Left lung (tissue), 10 donors: ENCODE results near the gene LCMT1. TPM values are rescaled to one million over a fixed set of nuclear protein-coding genes. Genes with fewer than 3 reads are reported as not detected.

ENCODE experiments used
- ATAC-seq: fragments of 200-7000 bp; cut with Tn5 transposase; one replicate; pipeline ENCODE4 v1.9.1; 2020; ENCODE audit warnings: moderate library complexity
- DNase-seq, 4 donors: peaks; one replicate each; pipeline ENCODE4 v3.0.0-alpha.2; 2013 to 2020
- H3K27ac ChIP-seq, 2 donors: fragments of 200-600 bp; sonication (generic) in 1 of 2; one replicate each; pipeline versions ENCODE4 v1.5.0 to v1.8.0; 2020 to 2021
- H3K27me3 ChIP-seq, 2 donors: fragments of 200-600 bp; sonication (generic) in 1 of 2; one replicate each; pipeline versions ENCODE4 v1.5.0 to v1.8.0; 2020 to 2021
- H3K36me3 ChIP-seq, 2 donors: fragments of 200-600 bp; sonication (generic) in 1 of 2; one replicate each; pipeline versions ENCODE4 v1.5.0 to v1.8.0; 2020 to 2021
- H3K4me1 ChIP-seq, 2 donors: fragments of 200-600 bp; one replicate each; pipeline ENCODE4 v1.8.0; 2021
- H3K4me3 ChIP-seq, 2 donors: fragments of 200-600 bp; sonication (generic) in 1 of 2; one replicate each; pipeline versions ENCODE4 v1.5.0 to v1.8.0; 2020 to 2021; ENCODE audit warnings: mild to moderate bottlenecking in 1 of 2
- H3K9me3 ChIP-seq, 2 donors: fragments of 200-600 bp; sonication (generic) in 1 of 2; one replicate each; pipeline versions ENCODE4 v1.5.0 to v1.8.0; 2020 to 2021
- intact Hi-C, 2 donors: fragments of 100-400 bp; cut with DNase I; formaldehyde crosslinking; loops; one replicate each; pipeline versions ENCODE4 v1.11.2 to v1.14.2; 2022
- polyA plus RNA-seq, 6 donors: library from polyadenylated mRNA; unstranded; fragments of 120-200 nt; gene quantifications; one replicate each; pipeline ENCODE4 v1.2.1, GENCODE V29; 2013; ENCODE audit not compliant: insufficient read length in 6 of 6
- total RNA-seq, 2 donors: library from RNA; stranded (reverse); fragmentation: NEBNext Ultra II Directional; extraction: Animal tissue kit (Norgen Biotek cat#: 25700); gene quantifications; one replicate each; pipeline ENCODE4 v1.2.1, GENCODE V29; 2021
- TF ChIP-seq, protein P1 (sequence below), 2 donors: fragments of 200-600 bp; sonication (generic) in 1 of 2; IDR thresholded peaks; one replicate each; pipeline versions ENCODE4 v1.5.0 to v1.8.0; 2021; ENCODE audit warnings: antibody characterized with exemption in 2 of 2
- donor health status: DM: no; HTN: yes; CAD: no.
- donor health status: DM: no; HTN: no; CAD: no.

Gene LCMT1
- total and polyA plus RNA-seq, 8 donors = 25.6 to 58.4 (median 54.2) TPM

DNA sequence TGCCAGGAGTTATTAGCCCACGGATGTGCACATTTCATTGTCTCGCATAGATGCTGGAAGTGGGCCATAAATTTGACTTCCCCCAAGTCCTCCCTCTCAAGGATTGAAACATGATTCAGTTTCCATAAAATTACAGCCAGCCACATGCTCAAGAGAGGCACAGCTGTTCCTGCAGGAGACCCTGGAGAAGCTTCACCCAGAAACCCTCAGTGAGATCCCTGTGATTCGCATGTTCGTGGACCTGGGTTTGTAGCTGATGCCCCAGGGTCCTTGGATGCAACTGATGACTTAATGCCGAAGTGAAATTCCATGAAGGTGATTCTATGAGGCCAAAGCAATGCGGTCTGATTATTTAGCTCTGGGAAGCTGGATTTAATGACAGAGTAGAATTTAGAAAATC is 80.6 kb downstream of the LCMT1 start:
- DNase-seq (peak in 1 of 4 donors; percentile 4), ATAC-seq (no peak)
- intact Hi-C loops = no loop called here
- Histone ChIP-seq H3K27me3 (no peaks in the 10 kb centered on the region), H3K4me3 (no peak overlapping the region), H3K9me3 (no peaks in the 10 kb centered on the region), H3K36me3 (no peaks in the 10 kb centered on the region), H3K27ac (no peak overlapping the region), H3K4me1 (no peaks in the 10 kb centered on the region)
- TF ChIP-seq, protein P1, sequence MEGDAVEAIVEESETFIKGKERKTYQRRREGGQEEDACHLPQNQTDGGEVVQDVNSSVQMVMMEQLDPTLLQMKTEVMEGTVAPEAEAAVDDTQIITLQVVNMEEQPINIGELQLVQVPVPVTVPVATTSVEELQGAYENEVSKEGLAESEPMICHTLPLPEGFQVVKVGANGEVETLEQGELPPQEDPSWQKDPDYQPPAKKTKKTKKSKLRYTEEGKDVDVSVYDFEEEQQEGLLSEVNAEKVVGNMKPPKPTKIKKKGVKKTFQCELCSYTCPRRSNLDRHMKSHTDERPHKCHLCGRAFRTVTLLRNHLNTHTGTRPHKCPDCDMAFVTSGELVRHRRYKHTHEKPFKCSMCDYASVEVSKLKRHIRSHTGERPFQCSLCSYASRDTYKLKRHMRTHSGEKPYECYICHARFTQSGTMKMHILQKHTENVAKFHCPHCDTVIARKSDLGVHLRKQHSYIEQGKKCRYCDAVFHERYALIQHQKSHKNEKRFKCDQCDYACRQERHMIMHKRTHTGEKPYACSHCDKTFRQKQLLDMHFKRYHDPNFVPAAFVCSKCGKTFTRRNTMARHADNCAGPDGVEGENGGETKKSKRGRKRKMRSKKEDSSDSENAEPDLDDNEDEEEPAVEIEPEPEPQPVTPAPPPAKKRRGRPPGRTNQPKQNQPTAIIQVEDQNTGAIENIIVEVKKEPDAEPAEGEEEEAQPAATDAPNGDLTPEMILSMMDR (IDR thresholded peaks at IDR 0.05) = no peak

DNA sequence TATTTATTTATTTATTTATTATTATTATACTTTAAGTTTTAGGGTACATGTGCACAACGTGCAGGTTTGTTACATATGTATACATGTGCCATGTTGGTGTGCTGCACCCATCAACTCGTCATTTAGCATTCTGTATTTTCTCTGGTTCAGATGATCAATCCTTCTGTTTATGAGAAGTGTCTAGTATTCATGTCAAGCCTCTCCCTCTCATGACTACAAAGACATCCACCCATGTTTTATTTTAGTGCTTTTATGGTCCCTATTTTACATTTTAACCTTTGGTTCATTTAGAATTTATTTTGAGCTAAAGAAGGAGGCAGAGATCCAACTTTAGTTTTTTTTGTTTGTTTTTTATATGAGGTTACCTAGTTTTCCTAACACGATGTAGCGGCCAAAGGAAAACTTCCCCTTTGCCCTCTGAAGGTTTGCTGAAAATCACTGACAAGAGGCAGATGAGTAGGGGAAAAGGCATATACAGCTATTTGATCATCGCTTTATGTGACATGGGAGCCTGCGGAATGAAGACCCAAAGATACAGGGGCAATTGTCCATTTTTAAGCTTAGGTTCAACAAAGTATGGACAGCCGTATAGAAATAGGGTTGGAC is 82.8 kb downstream of the LCMT1 start:
- Histone ChIP-seq H3K36me3 (no peaks in the 10 kb centered on the region), H3K4me3 (no peak overlapping the region), H3K9me3 (no peaks in the 10 kb centered on the region), H3K4me1 (no peaks in the 10 kb centered on the region), H3K27ac (no peak overlapping the region), H3K27me3 (no peaks in the 10 kb centered on the region)
- TF ChIP-seq, protein P1 (IDR thresholded peaks at IDR 0.05) = no peak
- intact Hi-C loops = no loop called here
- ATAC-seq = no peak
- no peak for DNase-seq

DNA sequence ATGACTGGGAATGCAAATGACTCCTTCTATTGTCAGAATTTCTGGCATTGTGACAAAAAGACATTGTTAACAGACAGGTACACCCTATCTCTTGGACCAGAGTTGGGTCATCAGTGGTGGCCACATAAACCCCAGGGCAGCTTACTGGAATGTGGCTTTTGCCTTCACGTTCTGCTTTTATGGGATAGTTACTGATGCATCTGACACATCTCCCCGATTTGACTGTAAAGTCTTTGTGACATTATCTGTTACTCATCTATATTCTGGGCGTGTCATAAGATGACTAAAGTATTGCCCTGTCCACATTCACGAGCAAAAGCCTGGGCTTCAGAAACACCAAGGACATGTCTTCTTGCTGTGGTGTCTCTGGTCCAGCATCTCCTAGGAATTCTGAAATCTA is 86.5 kb downstream of the LCMT1 start:
- intact Hi-C loops = no loop called here

DNA sequence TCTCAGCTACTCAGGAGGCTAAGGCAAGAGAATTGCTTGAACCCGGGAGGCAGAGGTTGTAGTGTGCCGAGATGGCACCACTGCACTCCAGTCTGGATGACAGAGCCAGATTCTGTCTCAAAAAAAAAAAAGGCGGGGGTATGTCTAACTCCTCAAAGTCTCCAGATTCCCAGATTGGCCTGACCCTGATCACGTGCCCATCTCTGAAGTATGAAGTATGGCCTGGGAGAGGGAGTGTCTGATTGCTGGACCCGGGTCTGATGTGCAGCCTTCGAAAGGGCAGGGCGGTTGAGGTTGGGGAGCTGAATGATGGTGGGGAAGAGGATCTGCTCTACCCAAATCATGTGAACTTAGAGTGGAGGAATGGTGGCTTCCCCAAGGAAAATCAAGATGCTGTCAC is 87.9 kb downstream of the LCMT1 start:
- Histone ChIP-seq H3K27ac (no peak overlapping the region), H3K27me3 (no peaks in the 10 kb centered on the region), H3K4me3 (no peak overlapping the region), H3K36me3 (no peaks in the 10 kb centered on the region), H3K9me3 (no peaks in the 10 kb centered on the region), H3K4me1 (no peaks in the 10 kb centered on the region)
- TF ChIP-seq, protein P1 (IDR thresholded peaks at IDR 0.05) = no peak
- ATAC-seq (no peak), DNase-seq (no peak)
- intact Hi-C loops = no loop called here

More for the DNA sequence above, 86.5 kb downstream of the LCMT1 start:
- TF ChIP-seq, protein P1 (IDR thresholded peaks at IDR 0.05) = no peak
- no peaks in the 10 kb centered on the region for H3K27me3 ChIP-seq
- H3K27ac ChIP-seq = no peak overlapping the region
- no peak for DNase-seq
- ATAC-seq = no peak
- H3K9me3 ChIP-seq = no peaks in the 10 kb centered on the region
- H3K4me1 ChIP-seq = no peaks in the 10 kb centered on the region
- no peaks in the 10 kb centered on the region for H3K36me3 ChIP-seq
- H3K4me3 ChIP-seq = no peak overlapping the region

DNA sequence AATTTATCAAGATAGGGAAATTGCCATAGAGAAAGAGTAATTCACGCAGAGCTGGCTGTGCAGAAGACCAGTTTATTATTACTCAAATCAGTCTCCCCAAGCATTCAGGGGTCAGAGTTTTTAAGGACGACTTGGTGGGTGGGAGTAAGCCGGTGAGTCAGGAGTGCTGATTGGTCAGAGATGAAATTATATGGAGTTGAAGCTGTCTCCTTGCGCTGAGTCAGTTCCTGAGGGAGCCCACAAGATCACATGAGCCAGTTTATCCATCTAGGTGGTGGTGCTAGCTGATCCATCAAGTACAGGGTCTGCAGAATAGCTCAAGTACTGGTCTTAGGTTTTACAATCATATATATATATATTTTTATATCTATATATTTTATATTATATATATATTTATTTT is 99.2 kb downstream of the LCMT1 start:
- DNase-seq = no peak
- intact Hi-C loops = no loop called here
- H3K9me3 ChIP-seq = no peaks in the 10 kb centered on the region
- no peak overlapping the region for H3K27ac ChIP-seq
- H3K4me3 ChIP-seq = no peak overlapping the region
- no peaks in the 10 kb centered on the region for H3K36me3 ChIP-seq
- H3K4me1 ChIP-seq = no peaks in the 10 kb centered on the region
- TF ChIP-seq, protein P1 (IDR thresholded peaks at IDR 0.05) = no peak
- no peaks in the 10 kb centered on the region for H3K27me3 ChIP-seq
- ATAC-seq = no peak
